ENCODE measurements around the gene KCNN4.

- TF ChIP-seq CTCF (IDR thresholded peaks at IDR 0.05) (no peak), POLR2A (IDR thresholded peaks at IDR 0.05) (no peak)
Observed at GRCh38 chr19:43797118-43797517, 16.3 kb upstream of the KCNN4 start.
